Mucosa of descending colon (tissue), 3 donors: ENCODE measurements around the gene HMCN2. TPM values are rescaled to one million over a fixed set of nuclear protein-coding genes. Genes with fewer than 3 reads are reported as not detected.
"Not testable (repeated sequence)": the region's sequence is repeated elsewhere in the genome, so short reads cannot be mapped to it uniquely, and the experiment has no call there.

Source experiments
- ATAC-seq: fragments of 200-7000 bp; cut with Tn5 transposase; one replicate; pipeline ENCODE4 v1.9.1; 2020; ENCODE audit warnings: mild to moderate bottlenecking, moderate library complexity
- DNase-seq, 3 donors: peaks; one replicate each; pipeline ENCODE4 v3.0.0-alpha.2; 2020
- H3K36me3 ChIP-seq: fragments of 200-600 bp; one replicate; pipeline ENCODE4 v1.8.0; 2021; ENCODE audit warnings: low read depth, mild to moderate bottlenecking
- H3K4me1 ChIP-seq: fragments of 200-600 bp; one replicate; pipeline ENCODE4 v1.8.0; 2021; ENCODE audit warnings: low read depth, mild to moderate bottlenecking
- H3K4me3 ChIP-seq: fragments of 200-600 bp; one replicate; pipeline ENCODE4 v1.8.0; 2021; ENCODE audit warnings: mild to moderate bottlenecking
- H3K9me3 ChIP-seq: fragments of 200-600 bp; one replicate; pipeline ENCODE4 v1.8.0; 2021; ENCODE audit warnings: mild to moderate bottlenecking
- intact Hi-C, 2 donors: fragments of 100-400 bp; cut with DNase I in 1 of 2; cut with micrococcal nuclease in 1 of 2; formaldehyde crosslinking; loops; one replicate each; pipeline versions ENCODE4 v1.11.0 to v1.11.1; 2022; cut with DNase I, micrococcal nuclease
- total RNA-seq, 3 donors: library from RNA; stranded (reverse); fragmentation: NEBNext Ultra II Directional in 2 of 3; extraction: Animal tissue kit (Norgen Biotek cat#: 25700) in 2 of 3; gene quantifications; one replicate each; pipeline versions ENCODE4 v1.2.1 to v1.2.4, GENCODE V29; 2021 to 2023
- TF ChIP-seq, protein P1 (sequence below): fragments of 200-600 bp; IDR thresholded peaks from one replicate; pipeline ENCODE4 v1.8.0; 2022; ENCODE audit warnings: antibody characterized with exemption, mild to moderate bottlenecking
- donor health status: DM: no; HTN: no; CAD: no; lungs with moderate emphysema.
- donor health status: DM: no; HTN: no; CAD: no.
- donor health status: DM: no; HTN: yes; CAD: no.

The HMCN2 gene
- total RNA-seq, 3 donors from 2014 or later, result 28.1 to 40.5 (median 33.2) TPM

DNA sequence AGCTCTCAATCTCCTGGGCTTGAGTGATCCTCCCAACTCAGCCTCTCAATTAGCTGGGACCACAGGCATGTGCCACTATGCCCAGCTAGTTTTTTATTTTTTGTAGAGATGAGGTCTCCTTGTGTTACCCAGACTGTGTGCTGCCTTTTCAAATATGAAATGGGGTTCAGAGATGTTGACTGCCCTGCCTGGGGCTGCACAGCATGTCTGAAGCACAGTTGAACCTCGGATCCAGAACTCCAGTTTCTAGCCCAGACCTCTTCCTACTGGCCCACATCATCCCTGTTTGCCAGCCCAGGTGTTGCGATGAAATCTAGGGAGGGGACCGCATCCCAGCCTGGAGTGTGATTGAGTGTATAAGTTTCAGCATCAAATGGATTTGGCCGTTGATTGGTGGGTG, 69.4 kb downstream of the HMCN2 start:
- intact Hi-C loops, result loop anchor here in 1 of 2 donors (10.0 kb wide), 1 partner anchor 60 kb away; no protein-coding TSS in a partner anchor

DNA sequence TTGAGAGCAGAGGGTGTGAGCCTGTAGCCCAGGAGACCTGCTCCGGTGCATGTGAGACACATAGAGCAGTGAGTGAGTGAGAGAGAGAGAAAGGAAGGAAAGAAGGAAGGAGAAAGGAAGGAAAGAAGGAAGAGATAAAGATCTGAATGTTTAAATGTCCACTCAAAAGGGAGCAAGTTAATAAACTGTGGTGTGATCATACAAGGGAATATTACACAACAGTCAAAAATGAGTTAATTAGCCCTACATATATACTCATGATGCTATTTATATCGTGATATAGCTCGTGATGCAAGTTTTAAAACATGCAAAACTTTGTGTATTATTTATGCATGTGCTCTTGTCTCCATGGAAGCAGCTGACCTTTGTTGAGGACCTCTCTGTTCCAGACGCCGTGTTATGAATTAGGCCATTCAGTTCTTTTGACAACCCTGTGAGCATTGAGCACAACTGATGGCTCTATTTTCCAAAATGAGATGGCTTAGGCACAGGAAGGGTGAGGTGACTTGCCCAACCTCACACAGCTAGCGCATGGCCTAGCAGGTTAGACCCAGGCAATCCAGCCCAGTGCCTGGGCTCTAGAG, 70.6 kb downstream of the HMCN2 start:
- ATAC-seq, result no peak

More for the DNA sequence above, 69.4 kb downstream of the HMCN2 start:
- Histone ChIP-seq H3K9me3 (no peaks in the 10 kb centered on the region), H3K4me1 (no peaks in the 10 kb centered on the region), H3K36me3 (no peaks in the 10 kb centered on the region), H3K4me3 (no peak overlapping the region)
- DNase-seq, result no peak
- TF ChIP-seq, protein P1, sequence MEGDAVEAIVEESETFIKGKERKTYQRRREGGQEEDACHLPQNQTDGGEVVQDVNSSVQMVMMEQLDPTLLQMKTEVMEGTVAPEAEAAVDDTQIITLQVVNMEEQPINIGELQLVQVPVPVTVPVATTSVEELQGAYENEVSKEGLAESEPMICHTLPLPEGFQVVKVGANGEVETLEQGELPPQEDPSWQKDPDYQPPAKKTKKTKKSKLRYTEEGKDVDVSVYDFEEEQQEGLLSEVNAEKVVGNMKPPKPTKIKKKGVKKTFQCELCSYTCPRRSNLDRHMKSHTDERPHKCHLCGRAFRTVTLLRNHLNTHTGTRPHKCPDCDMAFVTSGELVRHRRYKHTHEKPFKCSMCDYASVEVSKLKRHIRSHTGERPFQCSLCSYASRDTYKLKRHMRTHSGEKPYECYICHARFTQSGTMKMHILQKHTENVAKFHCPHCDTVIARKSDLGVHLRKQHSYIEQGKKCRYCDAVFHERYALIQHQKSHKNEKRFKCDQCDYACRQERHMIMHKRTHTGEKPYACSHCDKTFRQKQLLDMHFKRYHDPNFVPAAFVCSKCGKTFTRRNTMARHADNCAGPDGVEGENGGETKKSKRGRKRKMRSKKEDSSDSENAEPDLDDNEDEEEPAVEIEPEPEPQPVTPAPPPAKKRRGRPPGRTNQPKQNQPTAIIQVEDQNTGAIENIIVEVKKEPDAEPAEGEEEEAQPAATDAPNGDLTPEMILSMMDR, result no peak
- no peak for ATAC-seq

DNA sequence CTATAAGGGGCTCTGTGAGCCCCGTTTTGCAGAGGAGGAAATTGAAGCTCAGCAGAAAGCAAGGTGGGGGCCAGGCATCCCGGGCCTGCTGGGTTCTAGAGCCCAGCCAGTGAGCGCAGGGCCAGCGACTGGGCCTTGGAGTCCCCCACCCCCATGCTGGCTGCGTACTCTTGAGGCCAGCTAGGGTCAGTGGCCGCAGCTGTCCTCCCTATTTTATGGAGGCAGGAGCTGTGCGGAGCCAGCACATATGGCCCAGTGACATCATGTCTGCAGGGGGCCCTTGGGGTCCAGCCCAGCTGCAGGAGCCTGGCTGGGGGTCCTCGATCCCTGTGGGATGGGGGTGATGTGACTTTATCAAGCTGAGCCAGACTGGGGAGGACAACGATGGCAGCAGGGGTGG, 71.3 kb downstream of the HMCN2 start:
- DNase-seq (no peak), ATAC-seq (no peak)

More for the DNA sequence above, 70.6 kb downstream of the HMCN2 start:
- no peaks in the 10 kb centered on the region for H3K36me3 ChIP-seq
- no peak overlapping the region for H3K4me3 ChIP-seq
- intact Hi-C loops, result loop anchor here in 1 of 2 donors (10.0 kb wide), 1 partner anchor 59 kb away; no protein-coding TSS in a partner anchor
- no peaks in the 10 kb centered on the region for H3K9me3 ChIP-seq
- DNase-seq, result no peak
- no peaks in the 10 kb centered on the region for H3K4me1 ChIP-seq
- TF ChIP-seq, protein P1, result no peak

DNA sequence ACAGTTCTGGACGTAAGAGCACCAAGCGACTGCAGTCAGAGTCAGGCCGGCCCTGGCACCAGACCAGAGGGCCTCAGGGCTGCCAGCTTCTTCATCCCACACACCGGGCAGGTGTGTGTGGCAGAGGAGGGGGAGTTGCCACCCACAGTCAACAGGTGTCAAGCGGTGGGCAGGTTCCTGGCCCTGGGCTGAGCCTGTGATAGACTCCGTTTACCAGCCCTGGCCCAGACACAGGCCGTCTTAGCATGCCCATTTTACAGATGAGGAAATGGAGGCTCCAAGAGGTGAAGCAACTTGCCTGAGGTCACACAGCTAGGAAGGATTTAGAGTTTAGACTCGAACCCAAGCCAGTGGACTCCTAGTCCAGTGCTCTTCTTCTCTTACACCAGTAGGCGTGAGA, 71.8 kb downstream of the HMCN2 start:
- no peak for DNase-seq
- Histone ChIP-seq H3K36me3 (no peaks in the 10 kb centered on the region), H3K4me1 (no peaks in the 10 kb centered on the region), H3K9me3 (no peaks in the 10 kb centered on the region), H3K4me3 (no peak overlapping the region)
- no peak for ATAC-seq
- TF ChIP-seq, protein P1, result no peak
- intact Hi-C loops, result loop anchor here in 1 of 2 donors (10.0 kb wide), 1 partner anchor 57 kb away; no protein-coding TSS in a partner anchor

More for the DNA sequence above, 71.3 kb downstream of the HMCN2 start:
- Histone ChIP-seq H3K4me1 (no peaks in the 10 kb centered on the region), H3K36me3 (no peaks in the 10 kb centered on the region), H3K9me3 (no peaks in the 10 kb centered on the region), H3K4me3 (no peak overlapping the region)
- intact Hi-C loops, result loop anchor here in 1 of 2 donors (10.0 kb wide), 1 partner anchor 58 kb away; no protein-coding TSS in a partner anchor
- TF ChIP-seq, protein P1, result no peak

DNA sequence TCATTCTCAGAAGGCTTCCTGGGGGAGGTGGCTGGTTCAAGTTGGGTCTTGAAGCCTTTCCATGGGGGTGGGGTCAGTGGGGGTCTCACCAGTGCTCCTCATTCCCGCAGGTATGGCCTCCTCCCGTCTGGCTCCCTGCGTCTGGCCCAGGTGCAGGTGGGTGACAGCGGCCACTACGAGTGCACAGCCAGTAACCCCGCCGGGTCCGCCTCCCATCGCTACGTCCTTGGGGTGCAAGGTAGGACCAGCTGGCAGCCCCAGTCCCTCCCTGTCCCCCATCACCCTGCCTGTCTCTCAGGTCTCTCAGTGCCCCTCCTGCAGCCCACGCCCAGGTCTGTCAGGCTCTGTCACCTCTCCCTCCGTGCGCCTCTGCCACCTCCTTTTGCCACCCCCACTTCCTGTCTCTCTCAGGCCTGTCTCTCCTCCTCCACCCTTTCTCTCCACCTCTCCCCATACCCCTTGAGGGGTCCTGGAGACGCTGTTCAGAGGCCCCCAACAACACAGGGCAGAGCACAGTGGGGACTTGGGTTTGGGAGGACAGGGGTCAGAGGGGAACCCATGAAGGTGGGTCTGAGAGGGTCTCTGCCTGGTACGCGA, 72.3 kb downstream of the HMCN2 start:
- ATAC-seq, result no peak
- TF ChIP-seq, protein P1, result no peak
- Histone ChIP-seq H3K4me1 (no peaks in the 10 kb centered on the region), H3K9me3 (no peaks in the 10 kb centered on the region), H3K36me3 (no peaks in the 10 kb centered on the region), H3K4me3 (no peak overlapping the region)
- no peak for DNase-seq
- intact Hi-C loops, result loop anchor here in 1 of 2 donors (10.0 kb wide), 1 partner anchor 57 kb away; no protein-coding TSS in a partner anchor

DNA sequence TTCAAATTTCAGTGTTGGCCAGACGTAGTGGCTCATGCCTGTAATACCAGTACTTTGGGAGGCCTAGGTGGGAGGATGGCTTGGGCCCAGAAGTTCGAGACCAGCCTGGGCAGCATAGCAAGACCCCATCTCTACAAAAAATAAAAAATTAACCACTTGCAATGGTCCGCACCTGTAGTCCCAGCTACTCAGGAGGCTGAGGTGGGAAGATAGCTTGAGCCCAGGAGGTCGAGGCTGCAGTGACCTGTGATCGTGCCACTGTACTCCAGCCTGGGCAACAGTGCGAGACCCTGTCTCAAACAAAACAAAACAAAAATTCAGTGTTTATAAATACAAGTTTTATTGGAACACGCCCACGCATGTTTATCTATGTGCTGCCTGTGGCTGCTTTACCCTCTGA, 73.3 kb downstream of the HMCN2 start:
- not testable (repeated sequence) for DNase-seq, ATAC-seq, H3K4me3 ChIP-seq, H3K4me1 ChIP-seq, H3K36me3 ChIP-seq, H3K9me3 ChIP-seq
- intact Hi-C loops, result loop anchor here in 1 of 2 donors (10.0 kb wide), 1 partner anchor 56 kb away; no protein-coding TSS in a partner anchor
